Colonic mucosa (tissue), 4 donors: ENCODE measurements around the gene EXTL1. TPM values are rescaled to one million over a fixed set of nuclear protein-coding genes. Genes with fewer than 3 reads are reported as not detected.

Experiments used
- DNase-seq: peaks from one replicate; pipeline ENCODE4 v3.0.0-alpha.2; 2020
- H3K27ac ChIP-seq: fragments of 200-600 bp; one replicate; pipeline ENCODE4 v1.8.0; 2021
- H3K27me3 ChIP-seq: fragments of 200-600 bp; one replicate; pipeline ENCODE4 v1.8.0; 2021
- H3K36me3 ChIP-seq: fragments of 200-600 bp; one replicate; pipeline ENCODE4 v1.8.0; 2021
- H3K4me1 ChIP-seq: fragments of 200-600 bp; one replicate; pipeline ENCODE4 v1.8.0; 2021; ENCODE audit warnings: mild to moderate bottlenecking
- H3K4me3 ChIP-seq: fragments of 200-600 bp; one replicate; pipeline ENCODE4 v1.8.0; 2021
- H3K9ac ChIP-seq, 2 donors: one replicate each; pipeline ENCODE4 v1.7.0; 2013; ENCODE audit warnings: control low read depth in 2 of 2, low read depth in 2 of 2, low read length in 2 of 2
- H3K9me3 ChIP-seq: fragments of 200-600 bp; one replicate; pipeline ENCODE4 v1.8.0; 2021
- CTCF ChIP-seq: fragments of 200-600 bp; IDR thresholded peaks from one replicate; pipeline ENCODE4 v1.8.0; 2022; ENCODE audit warnings: antibody characterized with exemption, mild to moderate bottlenecking
- intact Hi-C: fragments of 100-400 bp; cut with DNase I; formaldehyde crosslinking; loops from one replicate; pipeline ENCODE4 v1.14.1; 2022
- total RNA-seq, 2 donors: library from RNA; stranded (reverse); fragmentation: NEBNext Ultra II Directional in 1 of 2; extraction: Animal tissue kit (Norgen Biotek cat#: 25700) in 1 of 2; gene quantifications; one replicate each; pipeline ENCODE4 v1.2.1, GENCODE V29; 2021
- donor health status: healthy.
- donor health status: DM: no; HTN: no; CAD: no.
- donor health status: DM: no; HTN: no; CAD: no.

EXTL1 gene
- total RNA-seq, 2 donors from 2014 or later: 0.05 to 0.29 TPM

- Histone ChIP-seq H3K9ac (no peak overlapping the region), H3K27ac (no peak overlapping the region), H3K4me1 (no peaks in the 10 kb centered on the region), H3K4me3 (no peak overlapping the region), H3K27me3 (no peaks in the 10 kb centered on the region), H3K9me3 (no peaks in the 10 kb centered on the region), H3K36me3 (no peaks in the 10 kb centered on the region)
- intact Hi-C loops: no loop called here
- TF ChIP-seq CTCF: no peak
- DNase-seq: no peak
These were observed 55.9 kb downstream of the EXTL1 start for GRCh38 chr1:26077524-26077923.

- Histone ChIP-seq H3K4me1 (no peaks in the 10 kb centered on the region), H3K27ac (no peak overlapping the region), H3K9me3 (no peaks in the 10 kb centered on the region), H3K9ac (no peak overlapping the region), H3K27me3 (no peaks in the 10 kb centered on the region), H3K4me3 (no peak overlapping the region), H3K36me3 (no peaks in the 10 kb centered on the region)
- TF ChIP-seq CTCF: no peak
- intact Hi-C loops: no loop called here
- DNase-seq: peak; percentile 70
These were observed 57.0 kb downstream of the EXTL1 start for GRCh38 chr1:26078286-26079177.

- DNase-seq: no peak
- H3K9me3 ChIP-seq: no peaks in the 10 kb centered on the region
- intact Hi-C loops: no loop called here
- H3K27me3 ChIP-seq: no peaks in the 10 kb centered on the region
- H3K36me3 ChIP-seq: no peaks in the 10 kb centered on the region
- H3K4me3 ChIP-seq: no peak overlapping the region
- TF ChIP-seq CTCF: no peak
- no peak overlapping the region for H3K27ac ChIP-seq
- no peak overlapping the region for H3K9ac ChIP-seq
- no peaks in the 10 kb centered on the region for H3K4me1 ChIP-seq
These were observed 57.6 kb downstream of the EXTL1 start for GRCh38 chr1:26079178-26079563.

- H3K4me1 ChIP-seq: no peaks in the 10 kb centered on the region
- H3K9me3 ChIP-seq: no peaks in the 10 kb centered on the region
- DNase-seq: no peak
- H3K27me3 ChIP-seq: no peaks in the 10 kb centered on the region
- H3K27ac ChIP-seq: no peak overlapping the region
- intact Hi-C loops: no loop called here
- H3K4me3 ChIP-seq: no peak overlapping the region
- no peak for TF ChIP-seq CTCF
- H3K36me3 ChIP-seq: no peaks in the 10 kb centered on the region
- H3K9ac ChIP-seq: no peak overlapping the region
These were observed 58.6 kb downstream of the EXTL1 start for GRCh38 chr1:26079960-26080814.

- H3K27me3 ChIP-seq: no peaks in the 10 kb centered on the region
- no peak overlapping the region for H3K27ac ChIP-seq
- no peaks in the 10 kb centered on the region for H3K4me1 ChIP-seq
- H3K9me3 ChIP-seq: no peaks in the 10 kb centered on the region
- intact Hi-C loops: no loop called here
- H3K9ac ChIP-seq: no peak overlapping the region
- DNase-seq: no peak
- no peak for TF ChIP-seq CTCF
- H3K36me3 ChIP-seq: no peaks in the 10 kb centered on the region
- no peak overlapping the region for H3K4me3 ChIP-seq
These were observed 59.9 kb downstream of the EXTL1 start for GRCh38 chr1:26081267-26082019.
